HCT116 (cell line): ENCODE data around the gene NR2E3. TPM values are rescaled to one million over a fixed set of nuclear protein-coding genes. Genes with fewer than 3 reads are reported as not detected.
A peak's percentile ranks its signal among the peaks of the same experiment; 100 is the strongest.

Source experiments
- ATAC-seq: fragments of 200-7000 bp; cut with Tn5 transposase; 2 replicates; pipeline ENCODE4 v1.9.1; 2020; ENCODE audit warnings: mild to moderate bottlenecking, moderate library complexity
- BruUV-seq: library from RNA; stranded (reverse); fragments of 400-500 nt; replicated peaks from 2 replicates; lab custom pipeline; 2021; lab: Mats Ljungman, UMichigan
- CTCF ChIA-PET: fragments of 300-600 bp; sonication (Branson Sonifier 250); formaldehyde crosslinking; loops from one replicate; lab custom pipeline; 2021; ENCODE audit warnings: antibody characterized with exemption; lab: Charles Lee
- POLR2A ChIA-PET: fragments of 300-600, 350-600 bp; sonication (Branson Sonifier 250); formaldehyde crosslinking; loops from one replicate; lab custom pipeline; 2021; ENCODE audit warnings: antibody characterized with exemption; lab: Charles Lee
- RAD21 ChIA-PET, 2 experiments: fragments of 300-600 bp; sonication (Branson Sonifier 250); formaldehyde crosslinking; loops; one replicate each; lab custom pipeline; 2023; ENCODE audit warnings: low total read pairs in 2 of 2; ENCODE audit not compliant: uncharacterized antibody in 2 of 2, unreplicated experiment in 2 of 2, low non-redundant PET in 1 of 2; lab: Charles Lee
- DNase-seq: peaks from one replicate; pipeline ENCODE4 v3.0.0-alpha.2; 2010; ENCODE audit warnings: low read depth, low spot score
- H2AFZ ChIP-seq: fragments of 200-600 bp; shearing (Covaris generic), sonication (generic); 2 replicates; pipeline ENCODE4 v1.6.1; 2017; ENCODE audit warnings: low read depth, mixed run types, mixed read lengths, antibody characterized with exemption, low read length; ENCODE audit not compliant: poor library complexity, severe bottlenecking
- H3K27ac ChIP-seq: 2 replicates; pipeline ENCODE4 v1.5.1; 2012; ENCODE audit warnings: low read depth, low read length
- H3K27me3 ChIP-seq: fragments of 200-600 bp; sonication (generic); 2 replicates; pipeline ENCODE4 v1.6.1; 2016; ENCODE audit warnings: mixed run types, low read length, mixed read lengths; ENCODE audit not compliant: insufficient read depth
- H3K36me3 ChIP-seq, 2 experiments: fragments of 200-500 bp in 1 of 2; fragments of 200-600 bp in 1 of 2; sonication (Bioruptor generic) in 1 of 2; sonication (generic) in 1 of 2; 2 replicates each; pipeline versions ENCODE4 v1.5.1 to v1.6.1; 2014 to 2016; ENCODE audit warnings: low read length in 2 of 2, inconsistent platforms in 1 of 2, mixed read lengths in 1 of 2, mixed run types in 1 of 2; ENCODE audit not compliant: insufficient read depth in 2 of 2, control insufficient read depth in 1 of 2
- H3K4me1 ChIP-seq, 2 experiments: fragments of 200-600 bp in 1 of 2; sonication (generic) in 1 of 2; 2 replicates each; pipeline versions ENCODE4 v1.5.1 to v1.6.1; 2012 to 2017; ENCODE audit warnings: low read length in 2 of 2, inconsistent platforms in 1 of 2, mild to moderate bottlenecking in 1 of 2, mixed read lengths in 1 of 2, mixed run types in 1 of 2, moderate library complexity in 1 of 2; ENCODE audit not compliant: insufficient read depth in 2 of 2, control insufficient read depth in 1 of 2
- H3K4me2 ChIP-seq: fragments of 200-600 bp; sonication (generic); 2 replicates; pipeline ENCODE4 v1.6.1; 2017; ENCODE audit warnings: mixed run types, low read length, mixed read lengths
- H3K4me3 ChIP-seq, 2 experiments: fragments of 200-600 bp in 1 of 2; sonication (generic) in 1 of 2; replicated peaks in 1 of 2; 2 replicates each; pipeline ENCODE4 v1.5.1; 2011 to 2016; ENCODE audit warnings: low read length in 2 of 2, control low read depth in 1 of 2, low read depth in 1 of 2, mild to moderate bottlenecking in 1 of 2, mixed read lengths in 1 of 2, mixed run types in 1 of 2
- H3K79me2 ChIP-seq: fragments of 200-600 bp; sonication (generic); 2 replicates; pipeline ENCODE4 v1.6.1; 2017; ENCODE audit warnings: mild to moderate bottlenecking, mixed run types, low read length, moderate library complexity, mixed read lengths; ENCODE audit not compliant: insufficient read depth
- H3K9ac ChIP-seq: fragments of 200-600 bp; sonication (generic); 2 replicates; pipeline ENCODE4 v1.6.1; 2016; ENCODE audit warnings: low read length, mixed read lengths
- H3K9me2 ChIP-seq: fragments of 200-600 bp; sonication (generic), shearing (Covaris generic); 2 replicates; pipeline ENCODE4 v1.6.1; 2017; ENCODE audit warnings: mixed run types, mild to moderate bottlenecking, moderate library complexity; ENCODE audit not compliant: insufficient read depth
- H3K9me3 ChIP-seq, 2 experiments: fragments of 200-500 bp in 1 of 2; fragments of 200-600 bp in 1 of 2; sonication (Bioruptor generic) in 1 of 2; sonication (generic) in 1 of 2; 2 replicates each; pipeline ENCODE4 v1.6.1; 2014 to 2017; ENCODE audit warnings: low read length in 2 of 2, mixed read lengths in 2 of 2, inconsistent platforms in 1 of 2, low read depth in 1 of 2, mild to moderate bottlenecking in 1 of 2, mixed run types in 1 of 2, moderate library complexity in 1 of 2; ENCODE audit not compliant: control insufficient read depth in 1 of 2, insufficient read depth in 1 of 2
- H4K20me1 ChIP-seq: fragments of 200-600 bp; sonication (generic), shearing (Covaris generic); 2 replicates; pipeline ENCODE4 v1.6.1; 2017; ENCODE audit warnings: mixed run types, mild to moderate bottlenecking, moderate library complexity; ENCODE audit not compliant: insufficient read depth
- CBX3 ChIP-seq: IDR thresholded peaks from 2 replicates; pipeline ENCODE4 v1.6.1; 2012; ENCODE audit warnings: low read depth
- EGR1 ChIP-seq: IDR thresholded peaks from 2 replicates; pipeline ENCODE4 v1.6.1; 2012; ENCODE audit warnings: low read depth
- EZH2 ChIP-seq: fragments of 200-600 bp; sonication (generic); IDR thresholded peaks from 2 replicates; pipeline ENCODE4 v1.6.1; 2017; ENCODE audit warnings: antibody characterized with exemption, mixed run types
- EZH2phosphoT487 ChIP-seq: fragments of 200-600 bp; IDR thresholded peaks from 2 replicates; pipeline ENCODE4 v1.6.1; 2018; ENCODE audit warnings: antibody characterized with exemption, borderline replicate concordance
- POLR2AphosphoS5 ChIP-seq: IDR thresholded peaks from 2 replicates; pipeline ENCODE4 v1.6.1; 2011; ENCODE audit warnings: mild to moderate bottlenecking, low read depth, low read length, moderate library complexity
- RAD21 ChIP-seq: IDR thresholded peaks from 2 replicates; pipeline ENCODE4 v1.6.1; 2012; ENCODE audit warnings: low read depth, mild to moderate bottlenecking
- SIN3A ChIP-seq: IDR thresholded peaks from 2 replicates; pipeline ENCODE4 v1.6.1; 2012; ENCODE audit warnings: low read depth
- TCF7L2 ChIP-seq: IDR thresholded peaks from 2 replicates; pipeline ENCODE4 v1.7.0; 2011; ENCODE audit warnings: borderline replicate concordance, inconsistent platforms; ENCODE audit not compliant: insufficient read depth, insufficient read length; ENCODE audit errors: extremely low read depth
- YY1 ChIP-seq: IDR thresholded peaks from 2 replicates; pipeline ENCODE4 v1.6.1; 2011; ENCODE audit warnings: low read length, low read depth, moderate library complexity, mild to moderate bottlenecking; ENCODE audit not compliant: insufficient replicate concordance; ENCODE audit errors: extremely low read depth
- ZBTB33 ChIP-seq: IDR thresholded peaks from 2 replicates; pipeline ENCODE4 v1.6.1; 2011; ENCODE audit warnings: mild to moderate bottlenecking, low read length, moderate library complexity; ENCODE audit not compliant: insufficient replicate concordance; ENCODE audit errors: extremely low read depth
- ZFX ChIP-seq: fragments of 450-650 bp; IDR thresholded peaks from 2 replicates; pipeline ENCODE4 v1.6.1; 2017
- intact Hi-C: fragments of 100-400 bp; cut with micrococcal nuclease; formaldehyde crosslinking; loops from 2 replicates; pipeline ENCODE4 v1.10.0; 2022
- total RNA-seq: library from RNA; stranded (reverse); gene quantifications from one replicate; pipeline ENCODE4 v1.2.1, GENCODE V29; 2021; ENCODE audit not compliant: unreplicated experiment
- TF ChIP-seq, protein P1 (sequence below): IDR thresholded peaks from 2 replicates; pipeline ENCODE4 v1.6.1; 2012
- TF ChIP-seq, protein P2 (sequence below), 3 experiments: fragments of 200-600 bp in 1 of 3; sonication (generic) in 1 of 3; IDR thresholded peaks in 2 of 3; conservative IDR thresholded peaks in 1 of 3; 2 replicates each; pipeline ENCODE4 v1.5.1; 2012 to 2017; ENCODE audit warnings: low read depth in 2 of 3, low read length in 2 of 3, antibody characterized with exemption in 1 of 3, borderline replicate concordance in 1 of 3, control low read depth in 1 of 3, mild to moderate bottlenecking in 1 of 3, mixed read lengths in 1 of 3, mixed run types in 1 of 3, moderate library complexity in 1 of 3; ENCODE audit not compliant: insufficient read depth in 1 of 3

NR2E3 gene
- total RNA-seq, 1 experiment from 2014 or later = 0.59 TPM

DNA sequence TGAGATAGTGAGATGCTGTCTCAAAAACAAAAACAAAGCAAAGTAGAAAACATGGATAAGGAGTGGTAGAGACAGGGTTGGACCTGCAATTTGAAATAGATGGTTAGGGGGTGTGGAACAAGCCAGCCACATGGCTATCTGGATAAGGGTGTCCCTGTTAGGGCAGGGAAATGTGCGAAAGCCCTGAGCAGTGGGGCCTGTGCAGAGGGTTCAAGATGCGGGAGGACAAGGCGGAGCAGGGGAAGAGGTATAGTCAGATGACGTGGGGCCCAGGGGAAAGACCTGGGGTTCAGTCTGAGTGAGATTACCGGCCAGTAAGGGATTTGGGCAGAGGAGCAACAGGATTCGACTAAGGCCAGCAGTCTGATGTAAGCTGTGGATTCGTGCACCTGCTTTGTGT, 18.4 kb upstream of the NR2E3 start:
- TF ChIP-seq CBX3 = no peak
- no peak for TF ChIP-seq TCF7L2
- TF ChIP-seq SIN3A = no peak
- TF ChIP-seq, protein P1, sequence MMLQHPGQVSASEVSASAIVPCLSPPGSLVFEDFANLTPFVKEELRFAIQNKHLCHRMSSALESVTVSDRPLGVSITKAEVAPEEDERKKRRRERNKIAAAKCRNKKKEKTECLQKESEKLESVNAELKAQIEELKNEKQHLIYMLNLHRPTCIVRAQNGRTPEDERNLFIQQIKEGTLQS = no peak
- TF ChIP-seq EZH2phosphoT487 = no peak
- no peak for TF ChIP-seq EZH2
- no peak for TF ChIP-seq RAD21
- TF ChIP-seq EGR1 = no peak
- no peak for TF ChIP-seq ZFX
- TF ChIP-seq, all 23 proteins: peak for 0
- H2AFZ ChIP-seq = no peak overlapping the region
- H3K9me3 ChIP-seq = no peaks in the 10 kb centered on the region
- H3K4me3 ChIP-seq = no peak overlapping the region
- H3K27me3 ChIP-seq = no peaks in the 10 kb centered on the region
- peaks cover 30 to 33% of the 10 kb centered on the region in 2 experiments for H3K4me1 ChIP-seq
- DNase-seq (no peak), ATAC-seq (no peak)
- no peaks in the 10 kb centered on the region for H4K20me1 ChIP-seq
- RAD21 ChIA-PET = no interaction called here
- BruUV-seq = no TSS peak
- H3K27ac ChIP-seq = no peak overlapping the region
- CTCF ChIA-PET = interaction anchor here (3.4 to 4.0 kb wide), 2 partner anchors 12 to 39 kb away, joined by 23 to 28 read pairs; no protein-coding TSS in a partner anchor
- no peaks in the 10 kb centered on the region for H3K36me3 ChIP-seq
- no peaks in the 10 kb centered on the region for H3K79me2 ChIP-seq
- intact Hi-C loops = no loop called here
- no peak overlapping the region for H3K9ac ChIP-seq
- POLR2A ChIA-PET = no interaction called here
- no peaks in the 10 kb centered on the region for H3K9me2 ChIP-seq
- H3K4me2 ChIP-seq = peak overlapping the region; percentile 39; the same call in 1 of the 2 replicates

- no peaks in the 10 kb centered on the region for H3K27me3 ChIP-seq
- CTCF ChIA-PET = interaction anchor here (3.4 kb wide), 1 partner anchor 40 kb away, joined by 28 read pairs; no protein-coding TSS in a partner anchor
- no peaks in the 10 kb centered on the region for H3K36me3 ChIP-seq
- H3K9ac ChIP-seq = no peak overlapping the region
- BruUV-seq = no TSS peak
- ATAC-seq (no peak), DNase-seq (no peak)
- RAD21 ChIA-PET = no interaction called here
- POLR2A ChIA-PET = no interaction called here
- H3K9me2 ChIP-seq = no peaks in the 10 kb centered on the region
- H3K79me2 ChIP-seq = no peaks in the 10 kb centered on the region
- H3K27ac ChIP-seq = no peak overlapping the region
- H3K4me2 ChIP-seq = peak overlapping the region; percentile 39; the same call in 1 of the 2 replicates
- H3K9me3 ChIP-seq = no peaks in the 10 kb centered on the region
- H3K4me1 ChIP-seq = peaks cover 30 to 33% of the 10 kb centered on the region in 2 experiments
- no peak overlapping the region for H2AFZ ChIP-seq
- H4K20me1 ChIP-seq = no peaks in the 10 kb centered on the region
- intact Hi-C loops = no loop called here
- H3K4me3 ChIP-seq = no peak overlapping the region
- TF ChIP-seq EZH2 (no peak), YY1 (no peak), RAD21 (no peak), POLR2AphosphoS5 (no peak), ZBTB33 (no peak), ZFX (no peak)
- TF ChIP-seq, protein P2, sequence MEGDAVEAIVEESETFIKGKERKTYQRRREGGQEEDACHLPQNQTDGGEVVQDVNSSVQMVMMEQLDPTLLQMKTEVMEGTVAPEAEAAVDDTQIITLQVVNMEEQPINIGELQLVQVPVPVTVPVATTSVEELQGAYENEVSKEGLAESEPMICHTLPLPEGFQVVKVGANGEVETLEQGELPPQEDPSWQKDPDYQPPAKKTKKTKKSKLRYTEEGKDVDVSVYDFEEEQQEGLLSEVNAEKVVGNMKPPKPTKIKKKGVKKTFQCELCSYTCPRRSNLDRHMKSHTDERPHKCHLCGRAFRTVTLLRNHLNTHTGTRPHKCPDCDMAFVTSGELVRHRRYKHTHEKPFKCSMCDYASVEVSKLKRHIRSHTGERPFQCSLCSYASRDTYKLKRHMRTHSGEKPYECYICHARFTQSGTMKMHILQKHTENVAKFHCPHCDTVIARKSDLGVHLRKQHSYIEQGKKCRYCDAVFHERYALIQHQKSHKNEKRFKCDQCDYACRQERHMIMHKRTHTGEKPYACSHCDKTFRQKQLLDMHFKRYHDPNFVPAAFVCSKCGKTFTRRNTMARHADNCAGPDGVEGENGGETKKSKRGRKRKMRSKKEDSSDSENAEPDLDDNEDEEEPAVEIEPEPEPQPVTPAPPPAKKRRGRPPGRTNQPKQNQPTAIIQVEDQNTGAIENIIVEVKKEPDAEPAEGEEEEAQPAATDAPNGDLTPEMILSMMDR (IDR thresholded peaks at IDR 0.05 in 2 of 3, conservative IDR thresholded peaks at IDR 0.05 in 1 of 3; ENCODE audit: borderline replicate concordance in 1 of 3, insufficient read depth in 1 of 3, low read depth in 2 of 3, low read length in 2 of 3) = no peak
These were observed 17.8 kb upstream of the NR2E3 start for GRCh38 chr15:71792521-71792920.
